Stimulated activated CD8-positive, alpha-beta memory T cell treated with anti-CD3 and anti-CD28 coated beads, Interleukin-15, amount 100 ng/mL, for 1 hour (primary cell): ENCODE measurements around the gene RASAL2.
A peak's percentile ranks its signal among the peaks of the same experiment; 100 is the strongest.

Experiments
- DNase-seq: peaks from one replicate; pipeline ENCODE4 v3.0.0-alpha.2; 2020; ENCODE audit warnings: low read depth

Gene RASAL2

GRCh38 chr1:178513278-178513983 is 419.5 kb downstream of the RASAL2 start:
- no peak for DNase-seq

GRCh38 chr1:178516110-178516509 is 422.2 kb downstream of the RASAL2 start:
- no peak for DNase-seq

DNA sequence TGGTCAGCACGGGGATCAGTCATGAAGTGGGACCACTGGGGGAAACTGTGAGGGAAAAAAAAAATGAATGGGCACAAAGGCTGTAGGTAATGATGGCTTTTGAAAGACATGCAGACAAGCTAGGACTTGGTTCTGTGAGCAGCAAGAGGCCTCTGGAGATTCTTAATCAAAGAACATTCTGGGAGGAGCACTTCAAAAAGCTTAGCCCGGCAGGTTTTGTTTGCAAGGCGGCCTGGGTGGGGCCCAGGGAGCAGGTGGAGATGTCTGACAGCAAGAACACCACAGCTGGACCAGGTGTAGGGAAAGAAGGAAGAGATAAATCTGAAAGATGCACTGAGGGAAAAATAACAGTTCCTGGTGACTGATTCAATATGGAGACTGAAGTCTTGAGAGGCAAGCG is 425.0 kb downstream of the RASAL2 start:
- DNase-seq = no peak

DNA sequence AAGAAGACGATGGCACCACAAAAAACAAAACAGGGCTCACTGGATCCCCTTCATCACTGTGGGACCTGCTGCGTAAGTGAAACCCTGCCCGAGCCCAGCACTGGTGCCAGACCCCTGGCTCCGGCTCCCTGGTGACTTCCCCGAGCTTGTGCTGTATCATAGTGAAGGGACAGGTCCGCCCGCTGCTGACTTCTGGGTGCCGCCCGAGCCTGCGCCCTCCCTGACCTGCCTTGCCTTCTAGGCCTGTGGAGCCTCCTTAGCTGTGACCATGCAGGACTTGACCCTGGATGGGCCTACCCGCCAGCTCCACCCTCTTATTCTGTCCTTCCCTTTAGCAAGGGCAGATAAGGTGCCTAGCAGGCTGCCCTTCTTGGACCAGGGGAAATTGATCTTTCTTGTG is 426.9 kb downstream of the RASAL2 start:
- DNase-seq = no peak

- no peak for DNase-seq
Observed at GRCh38 chr1:178521241-178521640, 427.3 kb downstream of the RASAL2 start.

DNA sequence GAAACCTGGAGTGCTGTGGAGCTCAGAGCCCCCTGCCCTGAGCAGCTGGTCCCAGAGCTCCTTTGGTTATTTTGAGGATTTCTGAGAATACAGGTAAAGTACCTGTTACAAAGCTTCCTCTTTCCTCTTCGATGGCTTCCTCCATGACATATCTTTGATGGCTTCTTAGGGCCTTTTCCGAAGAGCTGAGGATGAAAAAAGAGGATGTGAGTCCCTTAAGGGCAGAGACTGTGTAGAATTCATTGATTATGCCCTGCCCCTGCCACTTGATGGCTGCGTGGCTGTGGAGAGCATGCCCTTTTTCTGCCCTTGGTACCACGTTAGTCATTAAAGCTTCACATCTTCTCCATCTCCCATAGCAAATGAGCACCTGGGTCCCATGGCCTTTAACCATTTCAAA is 433.2 kb downstream of the RASAL2 start:
- DNase-seq = no peak

GRCh38 chr1:178528228-178528952 is 434.5 kb downstream of the RASAL2 start:
- DNase-seq = no peak

- no peak for DNase-seq
Observed at GRCh38 chr1:178528953-178529335, 435.0 kb downstream of the RASAL2 start.

GRCh38 chr1:178529364-178530036 is 435.6 kb downstream of the RASAL2 start:
- no peak for DNase-seq

- DNase-seq = no peak
Observed at GRCh38 chr1:178530037-178530402, 436.1 kb downstream of the RASAL2 start.

DNA sequence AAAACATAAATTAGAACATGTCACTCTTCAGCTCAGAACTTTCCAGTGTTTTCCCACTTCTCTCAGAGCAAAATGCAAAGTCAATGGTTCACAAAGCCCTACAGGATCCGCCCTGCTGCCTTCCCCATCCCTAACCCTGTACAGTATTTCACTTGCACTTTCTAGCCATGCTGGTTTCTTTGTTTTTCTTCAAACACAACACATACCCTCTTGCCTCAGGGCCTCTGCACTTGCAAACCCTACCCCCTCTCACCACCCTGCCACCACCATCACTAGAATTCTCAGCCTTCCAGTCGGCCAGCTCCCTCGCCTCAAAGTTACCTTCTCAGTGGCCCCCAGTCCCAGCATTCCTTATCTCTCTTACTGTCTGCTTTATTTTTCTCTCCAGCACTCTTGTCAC is 436.6 kb downstream of the RASAL2 start:
- no peak for DNase-seq

DNA sequence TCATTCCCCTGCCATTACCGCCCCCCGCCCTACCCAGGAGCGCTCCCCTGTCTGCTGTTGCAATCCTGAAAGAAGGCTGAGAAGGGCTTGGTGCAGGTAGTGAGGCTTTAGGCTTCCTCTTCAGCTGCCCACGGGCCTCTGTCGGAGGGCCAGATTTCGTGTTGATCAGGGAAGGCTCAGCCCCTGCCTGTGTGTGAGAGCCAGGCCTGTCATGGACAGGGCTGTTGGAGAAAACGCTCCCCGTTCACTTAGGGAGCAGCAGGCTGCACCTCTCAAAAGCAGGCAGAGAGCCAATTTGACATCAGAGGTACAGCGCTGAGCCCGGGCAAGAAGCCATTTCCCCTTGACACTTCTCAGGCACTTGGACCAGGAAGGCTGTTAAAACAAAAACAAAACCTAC is 438.0 kb downstream of the RASAL2 start:
- DNase-seq = no peak

GRCh38 chr1:178532392-178532791 is 438.5 kb downstream of the RASAL2 start:
- peak; percentile 54 for DNase-seq

DNA sequence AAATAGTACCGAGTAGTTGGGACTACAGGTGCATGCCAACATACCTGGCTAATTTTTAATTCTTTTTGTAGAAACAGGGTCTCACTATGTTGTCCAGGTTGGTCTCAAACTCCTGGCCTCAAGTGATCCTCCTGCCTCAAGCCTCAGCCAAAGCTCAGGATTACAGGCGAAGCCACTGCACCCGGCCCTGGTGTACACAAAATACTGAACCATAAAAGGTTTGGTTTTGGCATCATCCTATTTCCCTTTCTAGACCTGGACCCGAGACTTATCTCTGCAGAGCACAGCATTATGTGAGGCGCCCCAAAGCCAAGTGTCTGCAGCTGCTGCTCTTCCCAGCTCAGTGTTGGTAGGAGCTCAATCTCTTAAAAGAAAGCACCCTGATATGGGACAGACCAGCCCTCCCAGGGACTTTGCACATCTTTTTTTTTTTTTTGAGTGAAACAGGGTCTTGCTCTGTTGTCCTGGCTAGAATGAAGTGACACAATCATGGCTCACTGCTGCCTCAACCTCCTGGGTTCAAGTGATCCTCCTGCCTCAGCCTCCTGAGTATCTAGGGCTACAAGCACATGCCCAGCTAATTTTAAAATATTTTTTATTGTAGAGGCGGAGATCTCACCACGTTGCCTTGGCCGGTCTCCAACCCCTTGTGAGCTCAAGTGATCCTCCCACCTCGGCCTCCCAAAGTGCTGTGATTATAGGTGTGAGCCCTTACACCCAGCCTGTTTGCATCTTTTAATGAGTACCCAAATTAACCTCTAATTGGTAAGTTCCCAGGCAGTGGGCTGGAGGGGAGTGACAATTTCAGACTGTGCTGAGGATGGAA is 439.4 kb downstream of the RASAL2 start:
- DNase-seq = no peak
